Omental fat pad (tissue), 4 donors: Measurements from ENCODE around the gene RFWD3. TPM values are rescaled to one million over a fixed set of nuclear protein-coding genes. Genes with fewer than 3 reads are reported as not detected.

Experiments used
- ATAC-seq: fragments of 150-250 bp; one replicate; pipeline ENCODE4 v1.9.1; 2016; ENCODE audit warnings: mild to moderate bottlenecking, moderate library complexity; ENCODE audit not compliant: low FRiP score
- DNase-seq: peaks from one replicate; pipeline ENCODE4 v3.0.0-alpha.2; 2019; ENCODE audit warnings: low spot score
- CTCF ChIP-seq, 3 donors: fragments of 450-650 bp; IDR thresholded peaks; one replicate each; pipeline ENCODE4 v1.5.1; 2016 to 2017; ENCODE audit warnings: antibody characterized with exemption in 3 of 3, mild to moderate bottlenecking in 3 of 3, moderate library complexity in 2 of 3
- total RNA-seq, 4 donors: library from RNA; depleted of rRNA; stranded (reverse); fragments of >200 nt; gene quantifications; one replicate each; pipeline ENCODE4 v1.1.0, GENCODE V29; 2016

The RFWD3 gene
- total RNA-seq, 4 donors from 2014 or later = 8.9 to 23.5 (median 19.8) TPM

- DNase-seq (no peak), ATAC-seq (no peak)
Measured at GRCh38 chr16:74582970-74583369, 83.7 kb downstream of the RFWD3 start.

GRCh38 chr16:74580833-74581232, 85.8 kb downstream of the RFWD3 start:
- TF ChIP-seq CTCF (IDR thresholded peaks at IDR 0.05) = no peak
- DNase-seq (no peak), ATAC-seq (no peak)

More at GRCh38 chr16:74582970-74583369, 83.7 kb downstream of the RFWD3 start:
- TF ChIP-seq CTCF (IDR thresholded peaks at IDR 0.05) = no peak

GRCh38 chr16:74578838-74579237, 87.8 kb downstream of the RFWD3 start:
- no peak for DNase-seq
- no peak for ATAC-seq
- no peak for TF ChIP-seq CTCF (IDR thresholded peaks at IDR 0.05)

GRCh38 chr16:74578433-74578832, 88.2 kb downstream of the RFWD3 start:
- ATAC-seq (no peak), DNase-seq (no peak)
- no peak for TF ChIP-seq CTCF (IDR thresholded peaks at IDR 0.05)

- no peak for DNase-seq
- no peak for ATAC-seq
- TF ChIP-seq CTCF (IDR thresholded peaks at IDR 0.05) = no peak
Measured at GRCh38 chr16:74577882-74578366, 88.8 kb downstream of the RFWD3 start.

- ATAC-seq (no peak), DNase-seq (no peak)
- no peak for TF ChIP-seq CTCF (IDR thresholded peaks at IDR 0.05)
Measured at GRCh38 chr16:74575807-74576643, 90.7 kb downstream of the RFWD3 start.
